Measurements from ENCODE around the gene VEZT.
"Not testable (repeated sequence)": the region's sequence is repeated elsewhere in the genome, so short reads cannot be mapped to it uniquely, and the experiment has no call there.

Gene VEZT

GRCh38 chr12:95258151-95258550 lies 40.5 kb downstream of the VEZT start:
- no peak for DNase-seq

DNA sequence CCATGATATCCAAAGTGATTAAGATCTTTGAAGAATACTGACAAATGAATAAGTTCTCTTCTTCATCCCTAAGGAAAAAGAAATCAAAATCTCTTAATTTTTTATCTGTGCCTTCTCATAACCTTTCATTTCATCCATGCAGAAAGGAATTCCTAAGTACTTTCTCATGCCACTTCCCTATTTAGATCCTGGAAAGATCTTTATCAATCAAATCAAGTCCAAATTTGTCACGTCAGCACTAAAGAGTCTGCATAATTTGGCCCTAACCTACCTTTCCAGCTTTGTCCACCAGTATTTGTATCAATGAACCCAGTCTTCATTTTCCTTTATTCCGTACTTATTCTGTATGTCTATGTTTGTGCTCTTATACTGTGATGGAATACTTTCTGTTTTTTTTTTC lies 41.2 kb downstream of the VEZT start:
- DNase-seq = no peak

- no peak for DNase-seq
Measured at GRCh38 chr12:95259368-95259767, 41.8 kb downstream of the VEZT start.

DNA sequence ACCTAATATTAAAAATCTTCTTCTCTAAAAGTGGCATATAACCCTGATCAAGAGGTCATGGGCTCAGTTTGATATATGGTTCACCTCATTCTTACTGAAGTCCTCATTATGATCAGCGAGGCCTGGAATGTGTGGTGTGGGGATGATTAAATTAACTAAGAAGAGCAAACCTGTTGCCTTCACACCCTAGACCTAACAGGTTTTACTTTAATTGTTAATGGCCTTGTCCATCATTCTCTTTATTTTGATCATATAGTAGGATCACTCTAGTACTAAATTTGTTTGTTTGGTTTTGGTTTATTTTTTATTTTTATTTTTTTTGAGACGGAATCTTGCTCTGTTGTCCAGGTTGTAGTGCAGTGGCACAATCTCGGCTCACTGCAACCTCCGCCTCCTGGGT lies 43.5 kb downstream of the VEZT start:
- no peak for DNase-seq

DNA sequence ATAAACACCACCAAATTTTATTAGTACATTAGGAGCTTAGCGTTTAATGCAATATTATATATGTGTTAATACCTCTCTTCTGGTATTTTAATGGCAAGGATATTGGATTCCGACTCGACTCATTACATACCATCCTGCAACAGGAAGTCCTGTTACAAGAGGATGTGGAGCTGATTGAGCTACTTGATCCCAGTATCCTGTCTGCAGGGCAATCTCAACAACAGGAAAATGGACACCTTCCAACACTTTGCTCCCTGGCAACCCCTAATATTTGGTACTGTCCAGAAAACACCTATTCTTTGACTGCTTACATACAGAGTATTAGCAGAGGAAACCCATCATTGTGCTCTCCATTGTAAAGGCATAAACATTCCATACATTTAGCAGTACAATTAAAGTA lies 45.2 kb downstream of the VEZT start:
- no peak for DNase-seq

GRCh38 chr12:95265765-95266164 lies 48.2 kb downstream of the VEZT start:
- DNase-seq = no peak

- no peak for DNase-seq
Measured at GRCh38 chr12:95266254-95266653, 48.6 kb downstream of the VEZT start.

DNA sequence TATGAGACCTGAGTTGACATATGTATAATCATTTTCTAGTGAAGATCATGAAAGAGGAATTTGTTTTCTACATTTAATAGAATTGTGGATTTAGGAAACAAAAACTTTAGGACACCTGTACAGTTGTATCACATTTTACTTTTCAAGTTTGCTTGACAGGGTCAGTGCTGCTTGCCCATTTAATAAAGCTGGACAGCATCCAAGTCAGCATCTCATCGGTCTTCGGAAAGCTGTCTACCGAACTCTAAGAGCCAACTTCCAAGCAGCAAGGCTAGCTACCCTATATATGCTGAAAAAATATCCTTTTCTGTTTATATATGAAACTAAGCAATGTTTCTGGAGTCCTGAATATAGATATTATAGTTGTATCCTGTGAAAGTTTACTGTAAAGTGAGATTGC lies 52.3 kb downstream of the VEZT start:
- no peak for DNase-seq

DNA sequence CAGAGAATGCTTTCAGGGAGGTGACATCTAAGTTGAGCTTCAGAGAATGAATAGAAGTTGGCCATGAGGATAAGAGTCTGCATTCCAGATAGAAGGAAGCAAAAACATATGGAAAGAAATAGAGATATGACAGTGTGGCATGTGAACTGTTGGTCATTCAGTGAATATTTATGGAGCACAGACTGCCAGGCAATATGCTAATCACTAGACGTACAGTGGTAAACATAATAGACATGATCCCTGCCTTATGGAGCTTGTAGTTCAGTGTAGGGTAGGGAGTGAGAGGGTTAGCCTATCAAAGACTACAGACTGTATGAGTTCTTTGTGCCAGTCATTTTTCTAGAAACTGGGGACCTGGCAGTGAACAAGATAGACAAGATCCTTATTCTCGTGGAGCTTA lies 53.9 kb downstream of the VEZT start:
- no peak for DNase-seq

DNA sequence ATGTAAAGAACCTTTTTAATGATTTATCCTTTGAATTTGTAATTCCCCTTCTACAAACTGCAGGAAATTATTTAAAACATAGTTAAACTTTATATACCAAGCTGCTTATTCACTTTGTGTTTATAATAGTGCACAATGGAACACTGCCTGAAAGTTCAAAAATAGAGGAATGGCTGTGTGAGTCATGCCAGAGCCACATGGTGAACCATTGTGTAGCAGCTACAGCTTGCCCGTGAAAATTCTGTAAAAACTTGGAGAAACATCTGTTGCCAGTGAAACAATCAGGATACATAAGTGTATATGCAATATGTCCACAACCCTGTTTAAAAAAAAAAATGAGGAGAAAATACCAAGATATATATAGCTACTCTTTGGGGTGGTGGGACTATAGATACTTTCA lies 59.5 kb downstream of the VEZT start:
- no peak for DNase-seq

DNA sequence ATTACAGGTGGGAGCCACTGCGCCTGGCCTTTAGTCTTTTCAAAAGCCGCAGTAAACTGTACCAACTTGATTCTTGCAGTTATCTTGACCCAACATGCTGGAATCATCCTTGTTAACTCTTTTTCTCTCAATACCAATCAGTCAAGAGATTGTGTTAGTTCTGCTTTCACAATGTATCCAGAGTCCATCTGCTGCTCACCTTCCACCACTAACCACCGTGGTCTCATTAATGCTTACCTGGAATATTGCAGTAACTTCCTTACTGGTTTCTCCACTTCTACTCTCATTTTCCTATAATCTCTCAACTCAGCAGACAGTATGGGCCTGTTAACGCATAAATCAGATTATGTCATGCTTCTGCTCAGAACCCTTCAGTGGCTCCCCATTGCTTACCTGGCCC lies 62.2 kb downstream of the VEZT start:
- no peak for DNase-seq

GRCh38 chr12:95282266-95282665 lies 64.7 kb downstream of the VEZT start:
- DNase-seq = no peak

DNA sequence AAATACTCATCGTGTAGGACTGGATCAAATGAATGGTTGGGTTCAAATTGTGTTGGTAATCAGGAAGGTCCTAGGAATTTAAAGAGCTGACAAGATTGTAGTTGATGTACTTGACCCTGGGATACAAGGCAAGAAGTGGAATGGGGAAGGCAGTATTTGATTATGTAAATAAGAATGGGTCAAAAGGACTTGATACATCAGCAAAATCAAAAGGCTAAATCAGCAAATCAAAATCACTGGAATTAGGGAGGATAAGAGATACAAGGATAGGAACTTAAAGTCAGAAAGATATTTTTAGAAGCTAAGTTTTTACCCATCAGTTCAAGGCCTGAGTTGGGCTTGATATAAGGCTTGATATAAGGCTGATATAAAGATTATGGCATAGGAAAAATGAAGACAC lies 65.8 kb downstream of the VEZT start:
- no peak for DNase-seq

GRCh38 chr12:95286713-95287112 lies 69.1 kb downstream of the VEZT start:
- no peak for DNase-seq

DNA sequence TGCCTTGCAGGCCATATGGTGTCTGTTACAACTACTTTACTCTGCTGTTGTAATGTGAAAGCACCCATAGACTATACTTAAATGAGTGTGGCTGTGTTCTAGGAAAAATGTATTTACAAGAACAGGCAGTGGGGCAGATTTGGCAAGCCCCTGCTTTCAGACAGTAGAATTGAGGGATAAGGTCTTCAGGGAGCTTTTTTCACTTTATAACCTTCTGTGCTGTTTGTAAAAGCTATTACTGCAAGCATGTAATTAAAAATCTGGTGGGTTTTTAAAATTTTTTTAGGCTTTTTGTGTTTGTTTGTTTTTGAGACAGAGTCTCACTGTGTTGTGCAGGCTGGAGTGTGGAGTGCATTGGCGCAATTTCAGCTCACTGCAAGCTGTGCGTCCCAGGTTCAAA lies 73.9 kb downstream of the VEZT start:
- no peak for DNase-seq

- no peak for DNase-seq
Measured at GRCh38 chr12:95298916-95299315, 81.3 kb downstream of the VEZT start.

DNA sequence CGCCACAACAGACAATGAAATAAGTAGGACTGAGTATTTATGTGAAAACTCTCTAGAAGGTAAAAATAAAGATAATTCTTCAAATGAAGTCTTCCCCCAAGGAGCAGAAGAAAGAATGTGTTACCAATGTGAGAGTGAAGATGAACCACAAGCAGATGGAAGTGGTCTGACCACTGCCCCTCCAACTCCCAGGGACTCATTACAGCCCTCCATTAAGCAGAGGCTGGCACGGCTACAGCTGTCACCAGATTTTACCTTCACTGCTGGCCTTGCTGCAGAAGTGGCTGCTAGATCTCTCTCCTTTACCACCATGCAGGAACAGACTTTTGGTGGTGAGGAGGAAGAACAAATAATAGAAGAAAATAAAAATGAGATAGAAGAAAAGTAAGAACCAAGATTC lies 82.7 kb downstream of the VEZT start:
- DNase-seq = no peak

DNA sequence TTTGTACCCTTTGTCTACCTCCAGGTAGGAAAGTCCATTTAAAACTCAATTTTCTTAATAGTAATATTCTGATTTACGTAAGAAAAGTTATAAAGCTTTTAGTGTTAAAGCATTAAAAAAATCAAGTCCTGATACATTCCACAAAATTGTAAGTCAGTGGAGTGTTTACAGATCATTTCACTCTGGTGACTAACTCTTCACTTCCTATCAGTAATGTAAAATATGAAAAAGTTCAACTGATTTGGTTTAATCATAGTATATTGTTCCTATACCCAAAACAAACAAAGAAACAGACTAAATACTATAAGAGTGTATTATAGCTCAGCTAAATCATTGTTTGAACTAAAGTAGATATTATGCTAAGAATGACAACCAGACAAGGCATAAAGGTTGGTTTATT lies 85.9 kb downstream of the VEZT start:
- DNase-seq = no peak

DNA sequence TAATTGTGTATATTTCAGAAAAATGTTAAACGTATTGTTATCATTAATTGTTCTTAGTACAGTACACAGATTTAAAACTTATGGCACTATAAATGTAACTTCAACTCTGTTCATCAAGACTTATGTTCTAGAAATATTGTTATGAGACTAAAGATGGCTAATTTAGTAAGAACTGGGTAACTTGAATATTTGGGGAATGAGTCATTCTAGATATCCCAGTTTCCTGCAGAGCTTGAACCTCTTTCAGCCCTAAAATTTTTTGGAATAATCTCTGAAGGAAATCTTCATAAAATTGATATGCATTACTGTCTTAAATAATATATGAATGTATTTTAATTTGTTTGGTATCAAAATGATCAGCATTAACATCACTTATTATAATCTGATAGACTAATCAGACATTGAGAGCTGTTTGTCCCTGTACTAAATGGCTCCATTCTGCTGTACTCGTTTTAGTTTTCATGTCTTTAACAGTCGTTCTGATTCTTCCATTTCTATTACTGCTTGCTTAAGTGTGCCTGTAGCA lies 87.1 kb downstream of the VEZT start:
- no peak for DNase-seq

DNA sequence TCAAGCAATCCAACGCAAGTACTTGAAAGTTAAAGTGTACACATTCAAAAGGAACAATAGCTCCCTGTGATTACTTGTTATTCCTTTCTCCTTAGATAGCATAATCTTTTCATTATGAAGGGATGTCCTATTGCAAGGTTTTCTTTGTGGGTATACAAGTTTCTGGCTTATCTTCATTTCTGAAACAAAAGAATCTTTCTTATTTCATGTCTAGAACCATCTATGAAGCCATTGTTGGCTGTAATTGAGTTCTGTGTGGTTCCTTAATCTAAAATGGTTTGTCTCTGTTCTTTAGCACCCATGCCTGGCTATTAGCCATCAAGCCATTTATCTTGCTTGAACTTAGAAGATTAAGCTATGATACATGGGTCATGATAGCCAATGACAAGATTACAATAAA lies 95.0 kb downstream of the VEZT start:
- no peak for DNase-seq

- DNase-seq = not testable (repeated sequence)
Measured at GRCh38 chr12:95314756-95315155, 97.1 kb downstream of the VEZT start.

DNA sequence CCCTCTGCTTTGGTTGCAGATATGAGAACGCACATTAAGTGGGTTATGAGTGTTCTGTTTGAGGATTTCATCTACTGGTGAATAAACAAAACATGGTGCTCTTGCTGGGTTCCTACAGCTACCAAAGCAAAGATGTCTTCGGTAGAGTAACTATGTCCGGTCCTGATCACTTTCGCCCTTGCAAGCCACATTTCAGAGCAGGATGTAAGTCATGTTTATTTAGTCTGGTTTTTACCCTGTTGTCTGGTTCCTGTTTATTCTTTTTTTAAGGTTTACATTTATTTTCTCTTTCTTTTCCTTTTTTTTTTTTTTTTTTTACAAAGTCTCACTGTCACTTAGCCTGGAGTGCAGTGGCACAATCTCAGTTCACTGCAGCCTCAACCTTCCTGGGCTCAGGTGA lies 99.2 kb downstream of the VEZT start:
- DNase-seq = no peak

DNA sequence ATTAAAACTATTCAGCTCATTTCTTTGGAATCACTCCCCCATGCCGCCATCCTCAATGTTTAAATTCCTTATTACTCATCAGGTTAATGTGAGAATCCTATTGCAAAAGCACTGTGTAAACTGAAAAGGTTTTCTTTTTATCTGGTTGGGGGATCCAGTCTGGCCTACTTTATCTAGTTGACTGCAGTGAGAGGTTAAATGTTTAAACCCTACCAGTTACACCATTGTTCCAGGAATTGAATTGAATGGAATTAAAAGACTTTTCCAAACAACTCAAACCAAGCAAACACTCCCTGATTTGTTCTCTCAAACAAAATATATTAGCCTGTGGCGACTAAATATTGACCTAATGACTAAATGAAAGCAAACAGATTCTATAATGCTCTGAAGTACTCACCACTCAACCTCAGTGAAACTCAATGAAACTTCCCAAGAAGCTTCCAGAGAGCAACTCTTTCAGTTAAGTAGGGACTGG lies 100.5 kb downstream of the VEZT start:
- no peak for DNase-seq

DNA sequence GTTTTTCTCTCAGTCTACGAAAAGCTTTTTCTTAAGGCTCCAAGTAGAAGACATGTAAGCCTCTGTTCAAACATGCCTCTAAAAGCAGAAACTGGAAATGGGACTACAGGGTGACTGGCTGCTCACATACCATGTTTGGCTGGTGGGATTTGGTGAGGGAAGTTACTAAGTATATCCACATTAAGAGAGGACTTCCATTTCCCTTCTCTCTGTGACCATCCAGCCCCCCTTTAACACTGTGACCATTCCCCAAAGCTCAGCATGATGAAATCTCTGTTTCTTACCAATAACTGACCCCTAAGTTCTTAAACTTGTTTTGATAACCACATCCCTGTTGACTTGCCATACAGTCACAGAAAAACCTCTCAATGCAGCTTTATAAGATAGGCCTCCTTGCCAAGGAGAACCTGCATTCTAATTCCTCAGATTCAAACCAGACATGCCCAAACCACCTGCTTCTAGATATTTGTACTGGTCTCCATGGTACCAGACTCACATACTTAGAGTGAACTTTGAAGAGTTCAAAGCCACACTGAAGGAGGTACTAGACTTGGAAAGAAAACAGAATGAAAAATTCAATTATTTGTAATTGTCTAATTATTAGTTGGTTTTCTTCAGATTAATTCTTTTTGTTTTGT lies 102.2 kb downstream of the VEZT start:
- no peak for DNase-seq

DNA sequence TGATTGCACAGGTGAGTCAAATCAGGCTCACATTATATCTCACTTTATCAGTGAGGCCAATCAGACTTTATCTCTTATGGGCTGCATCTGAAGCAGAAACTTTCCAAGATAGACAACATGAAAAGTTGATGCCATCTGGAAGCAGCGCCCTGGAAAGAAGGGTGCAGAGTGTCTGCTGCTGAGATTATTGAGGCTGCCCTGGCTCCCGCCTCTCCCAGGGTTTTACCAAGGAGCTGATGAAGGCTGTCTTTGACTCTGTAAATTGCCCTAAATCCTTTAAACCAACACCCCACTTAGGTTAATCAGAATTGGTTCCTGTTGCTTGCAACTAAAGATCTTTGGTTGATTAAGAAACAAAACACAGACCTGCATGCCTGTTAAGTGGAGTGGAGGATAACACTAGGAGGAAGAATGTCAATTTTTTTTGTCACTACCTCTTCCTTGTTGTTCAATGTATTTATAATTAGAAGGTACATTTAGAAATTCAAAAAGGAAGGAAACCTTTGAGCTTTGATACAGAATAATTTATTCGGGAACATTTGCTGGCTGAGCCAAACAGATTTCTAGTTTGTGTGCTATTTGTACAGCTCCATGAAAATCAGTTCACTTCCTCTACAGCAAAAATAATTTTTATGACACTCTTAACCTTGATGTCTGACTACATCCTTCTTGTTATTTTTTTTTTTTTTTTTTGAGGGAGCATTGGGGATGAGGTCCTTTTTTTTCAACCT lies 104.1 kb downstream of the VEZT start:
- DNase-seq = no peak
